ENCODE data around the gene PLXNB2.

The PLXNB2 gene

GRCh38 chr22:50225200-50225969 is 82.1 kb downstream of the PLXNB2 start:
- DNase-seq (ENCODE audit: low spot score) = no peak
- no peak for TF ChIP-seq CTCF (IDR thresholded peaks at IDR 0.05; ENCODE audit: borderline replicate concordance, control extremely low read depth, extremely low read depth, insufficient read depth, missing control alignments)
- in situ Hi-C loops (cut with MboI; ENCODE audit: low sequenced_read_pairs, unreplicated experiment) = no loop called here
